Measurements from ENCODE around the gene JPH2.

JPH2 gene

GRCh38 chr20:44215125-44215524, 28.1 kb upstream of the JPH2 start:
- ATAC-seq: peak; percentile 58
- TF ChIP-seq POU6F1 (CRISPR knock-in tag; IDR thresholded peaks at IDR 0.05; ENCODE audit: borderline replicate concordance, low read depth) (no peak), PPARA (CRISPR knock-in tag; IDR thresholded peaks at IDR 0.05; ENCODE audit: borderline replicate concordance) (no peak)

GRCh38 chr20:44212792-44213191, 25.8 kb upstream of the JPH2 start:
- no peak for TF ChIP-seq TCF4 (CRISPR knock-in tag; IDR thresholded peaks at IDR 0.05; ENCODE audit: borderline replicate concordance)
- no peak for TF ChIP-seq CSRNP3 (CRISPR knock-in tag; IDR thresholded peaks at IDR 0.05)
- TF ChIP-seq ISL1 (CRISPR knock-in tag; IDR thresholded peaks at IDR 0.05): no peak
- TF ChIP-seq SNAI2 (CRISPR knock-in tag; IDR thresholded peaks at IDR 0.05): no peak
- TF ChIP-seq POU6F1 (CRISPR knock-in tag; IDR thresholded peaks at IDR 0.05; ENCODE audit: borderline replicate concordance, low read depth): no peak
- TF ChIP-seq OSR1 (CRISPR knock-in tag; IDR thresholded peaks at IDR 0.05): no peak
- no peak for TF ChIP-seq BACH2 (CRISPR knock-in tag; IDR thresholded peaks at IDR 0.05; ENCODE audit: borderline replicate concordance)
- no peak for TF ChIP-seq ZNF565 (CRISPR knock-in tag; conservative IDR thresholded peaks at IDR 0.05; ENCODE audit: low read depth)
- no peak for TF ChIP-seq PPARA (CRISPR knock-in tag; IDR thresholded peaks at IDR 0.05; ENCODE audit: borderline replicate concordance)
- TF ChIP-seq TOX (CRISPR knock-in tag; IDR thresholded peaks at IDR 0.05; ENCODE audit: borderline replicate concordance): no peak
- TF ChIP-seq ZC3H10 (CRISPR knock-in tag; IDR thresholded peaks at IDR 0.05): no peak
- no peak for TF ChIP-seq ZNF8 (CRISPR knock-in tag; IDR thresholded peaks at IDR 0.05)
- TF ChIP-seq CREB5 (CRISPR knock-in tag; IDR thresholded peaks at IDR 0.05; ENCODE audit: low read depth): no peak
- no peak for TF ChIP-seq TSHZ2 (CRISPR knock-in tag; IDR thresholded peaks at IDR 0.05)
- TF ChIP-seq ZNF70 (CRISPR knock-in tag; IDR thresholded peaks at IDR 0.05): no peak
- TF ChIP-seq ZFP30 (CRISPR knock-in tag; IDR thresholded peaks at IDR 0.05): no peak
- no peak for TF ChIP-seq ZFP3 (CRISPR knock-in tag; IDR thresholded peaks at IDR 0.05)
- TF ChIP-seq PATZ1 (CRISPR knock-in tag; IDR thresholded peaks at IDR 0.05; ENCODE audit: borderline replicate concordance): no peak
- ATAC-seq: no peak
